Testis (tissue), 2 donors: Measurements from ENCODE around the gene IFNAR2.

Experiments
- CTCF ChIP-seq, 3 experiments: fragments of 450-650 bp in 2 of 3; fragments of 200-600 bp in 1 of 3; sonication (generic) in 1 of 3; IDR thresholded peaks; one replicate each; pipeline ENCODE4 v1.5.1; 2016 to 2019; ENCODE audit warnings: antibody characterized with exemption in 3 of 3, mild to moderate bottlenecking in 2 of 3, moderate library complexity in 1 of 3
- POLR2A ChIP-seq: fragments of 450-650 bp; IDR thresholded peaks from one replicate; pipeline ENCODE4 v1.6.1; 2017; ENCODE audit warnings: antibody characterized with exemption, mild to moderate bottlenecking, moderate library complexity

- TF ChIP-seq POLR2A (no peak), CTCF (IDR thresholded peaks at IDR 0.05) (no peak)
Measured at GRCh38 chr21:33265664-33266049, 35.9 kb downstream of the IFNAR2 start.
